ENCODE data around the gene CWH43.

CWH43 gene

DNA sequence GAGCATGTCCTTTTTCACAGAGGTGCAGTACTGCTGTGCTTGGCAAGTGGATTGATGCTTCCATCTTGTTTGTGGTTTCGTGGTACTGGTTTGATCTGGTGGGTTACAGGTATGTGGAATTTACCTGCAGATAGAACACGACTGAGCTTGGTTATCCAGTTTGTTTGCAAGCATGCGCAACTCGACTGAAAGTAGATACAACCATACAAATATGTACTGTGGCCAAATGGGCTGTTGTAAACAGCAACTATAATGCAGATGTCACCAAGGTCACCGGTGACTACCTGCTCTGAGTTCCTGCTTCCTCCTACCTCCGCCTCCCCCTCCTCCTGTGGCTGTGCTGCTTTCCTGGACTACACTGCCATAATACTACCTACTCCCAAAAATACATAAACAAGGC is 12.4 kb downstream of the CWH43 start:
- Histone ChIP-seq H3K27ac (no peak overlapping the region), H3K9ac (no peak overlapping the region)

DNA sequence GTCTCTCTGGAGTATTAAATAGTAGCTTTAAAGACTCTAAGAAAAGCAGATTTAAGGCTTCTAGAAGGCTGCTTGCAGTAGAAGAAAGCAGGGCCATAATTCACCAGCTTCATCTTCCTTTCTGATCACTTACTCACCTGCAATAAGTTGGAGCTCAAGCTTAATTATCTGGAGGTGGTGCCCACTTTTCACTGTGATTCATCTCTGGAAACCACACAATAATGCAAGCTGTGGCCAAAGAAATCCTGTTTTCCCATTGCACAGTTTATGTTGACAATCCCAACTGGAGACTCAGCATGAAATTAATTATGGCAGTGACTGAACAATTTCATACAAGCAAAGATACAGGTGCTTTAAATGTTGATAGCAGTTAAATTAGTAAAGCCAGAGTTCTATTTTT is 14.7 kb downstream of the CWH43 start:
- H3K27ac ChIP-seq: no peak overlapping the region
- TF ChIP-seq, protein P1, sequence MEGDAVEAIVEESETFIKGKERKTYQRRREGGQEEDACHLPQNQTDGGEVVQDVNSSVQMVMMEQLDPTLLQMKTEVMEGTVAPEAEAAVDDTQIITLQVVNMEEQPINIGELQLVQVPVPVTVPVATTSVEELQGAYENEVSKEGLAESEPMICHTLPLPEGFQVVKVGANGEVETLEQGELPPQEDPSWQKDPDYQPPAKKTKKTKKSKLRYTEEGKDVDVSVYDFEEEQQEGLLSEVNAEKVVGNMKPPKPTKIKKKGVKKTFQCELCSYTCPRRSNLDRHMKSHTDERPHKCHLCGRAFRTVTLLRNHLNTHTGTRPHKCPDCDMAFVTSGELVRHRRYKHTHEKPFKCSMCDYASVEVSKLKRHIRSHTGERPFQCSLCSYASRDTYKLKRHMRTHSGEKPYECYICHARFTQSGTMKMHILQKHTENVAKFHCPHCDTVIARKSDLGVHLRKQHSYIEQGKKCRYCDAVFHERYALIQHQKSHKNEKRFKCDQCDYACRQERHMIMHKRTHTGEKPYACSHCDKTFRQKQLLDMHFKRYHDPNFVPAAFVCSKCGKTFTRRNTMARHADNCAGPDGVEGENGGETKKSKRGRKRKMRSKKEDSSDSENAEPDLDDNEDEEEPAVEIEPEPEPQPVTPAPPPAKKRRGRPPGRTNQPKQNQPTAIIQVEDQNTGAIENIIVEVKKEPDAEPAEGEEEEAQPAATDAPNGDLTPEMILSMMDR (IDR thresholded peaks at IDR 0.05): no peak
- no peaks in the 10 kb centered on the region for H3K27me3 ChIP-seq (ENCODE audit: control insufficient read depth, insufficient read depth, low read length)
- no peak overlapping the region for H3K4me3 ChIP-seq (ENCODE audit: low read depth, low read length)
- no peak overlapping the region for H3K9ac ChIP-seq
- no peak overlapping the region for H3K4me2 ChIP-seq (ENCODE audit: low read length)
- H2AFZ ChIP-seq: no peak overlapping the region
- H3K36me3 ChIP-seq (ENCODE audit: control insufficient read depth, insufficient read depth, low read length): no peaks in the 10 kb centered on the region
- H3K9me3 ChIP-seq (ENCODE audit: control insufficient read depth, low read length): no peaks in the 10 kb centered on the region
- H3K4me1 ChIP-seq: no peaks in the 10 kb centered on the region
- no peaks in the 10 kb centered on the region for H3K79me2 ChIP-seq

More for the DNA sequence above, 12.4 kb downstream of the CWH43 start:
- Histone ChIP-seq H3K4me2 (ENCODE audit: low read length) (no peak overlapping the region), H3K4me1 (no peaks in the 10 kb centered on the region), H3K9me3 (ENCODE audit: control insufficient read depth, low read length) (no peaks in the 10 kb centered on the region), H3K79me2 (no peaks in the 10 kb centered on the region), H3K36me3 (ENCODE audit: control insufficient read depth, insufficient read depth, low read length) (no peaks in the 10 kb centered on the region), H3K4me3 (ENCODE audit: low read depth, low read length) (no peak overlapping the region), H2AFZ (no peak overlapping the region), H3K27me3 (ENCODE audit: control insufficient read depth, insufficient read depth, low read length) (no peaks in the 10 kb centered on the region)
- TF ChIP-seq, protein P1 (IDR thresholded peaks at IDR 0.05): no peak

DNA sequence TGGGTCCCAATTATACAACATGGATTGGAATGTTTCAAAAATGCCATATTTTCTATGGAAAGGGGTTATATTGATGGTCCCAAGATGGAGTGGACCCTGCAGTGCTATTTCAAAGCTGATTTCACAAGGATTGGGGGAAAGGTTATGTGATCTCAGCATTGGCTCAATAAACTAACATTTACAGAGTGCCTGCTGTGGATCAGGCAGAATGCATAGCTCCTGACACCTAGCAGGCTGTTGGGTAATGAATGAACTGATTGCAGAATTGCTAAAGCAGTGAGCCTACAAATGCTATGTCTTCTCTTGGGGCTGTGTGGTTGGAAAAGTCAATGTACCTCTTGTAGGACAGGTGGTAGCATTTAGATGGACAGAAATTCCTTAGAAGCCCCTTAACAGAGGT is 16.9 kb downstream of the CWH43 start:
- Histone ChIP-seq H3K27ac (no peak overlapping the region), H3K4me3 (ENCODE audit: low read depth, low read length) (no peak overlapping the region), H3K4me1 (no peaks in the 10 kb centered on the region), H2AFZ (no peak overlapping the region), H3K9ac (no peak overlapping the region), H3K36me3 (ENCODE audit: control insufficient read depth, insufficient read depth, low read length) (no peaks in the 10 kb centered on the region), H3K9me3 (ENCODE audit: control insufficient read depth, low read length) (no peaks in the 10 kb centered on the region), H3K4me2 (ENCODE audit: low read length) (no peak overlapping the region), H3K27me3 (ENCODE audit: control insufficient read depth, insufficient read depth, low read length) (no peaks in the 10 kb centered on the region), H3K79me2 (no peaks in the 10 kb centered on the region)
- TF ChIP-seq, protein P1 (IDR thresholded peaks at IDR 0.05): no peak

DNA sequence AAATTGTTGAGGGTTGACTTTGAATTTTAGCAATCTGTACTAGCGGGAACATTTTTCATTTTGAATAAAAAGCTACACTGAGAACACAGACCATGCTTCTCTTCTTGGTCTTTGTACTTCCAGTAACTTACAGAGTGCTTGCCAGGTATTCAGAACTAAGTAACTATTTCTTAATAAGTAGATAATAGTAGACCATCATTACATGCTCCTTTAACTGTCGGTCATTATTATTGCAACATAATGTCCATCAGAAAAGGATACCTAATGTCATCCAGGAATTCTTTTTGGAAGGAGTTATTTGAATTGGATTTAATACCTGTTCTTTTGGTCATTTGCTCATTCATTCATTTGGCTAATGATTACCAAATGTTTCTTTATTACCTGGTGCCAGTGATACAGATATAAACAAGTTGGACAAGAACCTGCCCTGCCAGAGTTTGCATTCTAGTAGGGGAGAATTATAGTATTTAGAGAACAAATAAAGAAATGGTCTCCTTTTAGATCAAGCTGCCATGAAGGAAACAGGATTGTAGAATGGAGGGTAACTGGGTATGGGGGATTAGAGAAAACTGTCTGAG is 32.7 kb downstream of the CWH43 start:
- H2AFZ ChIP-seq: no peak overlapping the region
- H3K4me2 ChIP-seq (ENCODE audit: low read length): no peak overlapping the region
- H3K27me3 ChIP-seq (ENCODE audit: control insufficient read depth, insufficient read depth, low read length): no peaks in the 10 kb centered on the region
- H3K27ac ChIP-seq: no peak overlapping the region
- no peaks in the 10 kb centered on the region for H3K4me1 ChIP-seq
- no peak overlapping the region for H3K4me3 ChIP-seq (ENCODE audit: low read depth, low read length)
- H3K36me3 ChIP-seq (ENCODE audit: control insufficient read depth, insufficient read depth, low read length): no peaks in the 10 kb centered on the region
- H3K9me3 ChIP-seq (ENCODE audit: control insufficient read depth, low read length): no peaks in the 10 kb centered on the region
- TF ChIP-seq, protein P1 (IDR thresholded peaks at IDR 0.05): no peak
- H3K9ac ChIP-seq: no peak overlapping the region
- no peaks in the 10 kb centered on the region for H3K79me2 ChIP-seq

DNA sequence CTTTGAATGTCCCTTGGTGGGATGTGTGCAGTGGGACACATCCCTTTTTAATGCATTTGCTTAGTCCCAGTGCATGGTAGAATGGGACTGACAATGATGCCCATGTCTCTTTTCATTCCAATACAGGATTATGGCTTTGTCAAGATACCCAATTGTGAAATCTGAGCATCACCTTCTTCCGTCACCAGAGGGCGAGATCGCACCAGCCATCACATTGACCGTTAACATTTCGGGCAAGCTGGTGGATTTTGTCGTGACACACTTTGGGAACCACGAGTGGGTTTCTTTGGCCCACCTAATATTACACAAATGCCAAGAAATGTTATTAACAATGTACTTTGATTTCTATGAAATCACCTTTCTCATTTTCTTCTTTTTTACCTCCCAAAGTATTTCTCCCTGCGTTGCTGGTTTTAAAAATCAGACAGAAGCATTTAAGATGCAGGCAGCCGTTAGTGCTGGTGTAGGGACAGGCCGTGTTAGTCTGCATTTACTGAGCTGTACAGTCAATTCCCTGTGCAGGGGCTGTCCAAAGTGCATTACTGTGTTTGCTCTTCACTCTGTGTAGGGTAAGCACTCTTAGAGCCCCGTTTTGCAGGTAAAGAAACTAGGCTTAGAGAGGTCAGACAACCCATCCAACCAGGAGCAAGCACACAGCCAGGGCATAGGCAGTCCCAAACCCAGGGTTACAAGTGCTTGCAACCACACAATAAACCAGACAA is 46.5 kb downstream of the CWH43 start:
- no peaks in the 10 kb centered on the region for H3K36me3 ChIP-seq (ENCODE audit: control insufficient read depth, insufficient read depth, low read length)
- H3K9ac ChIP-seq: no peak overlapping the region

More for the DNA sequence above, 46.5 kb downstream of the CWH43 start:
- H3K9me3 ChIP-seq (ENCODE audit: control insufficient read depth, low read length): no peaks in the 10 kb centered on the region
- no peaks in the 10 kb centered on the region for H3K27me3 ChIP-seq (ENCODE audit: control insufficient read depth, insufficient read depth, low read length)
- H3K79me2 ChIP-seq: no peaks in the 10 kb centered on the region
- H3K27ac ChIP-seq: no peak overlapping the region
- no peaks in the 10 kb centered on the region for H3K4me1 ChIP-seq
- no peak overlapping the region for H3K4me2 ChIP-seq (ENCODE audit: low read length)
- no peak overlapping the region for H2AFZ ChIP-seq
- no peak overlapping the region for H3K4me3 ChIP-seq (ENCODE audit: low read depth, low read length)
- TF ChIP-seq, protein P1 (IDR thresholded peaks at IDR 0.05): no peak
